A549 (cell line): ENCODE measurements around the gene CAMTA1. TPM values are rescaled to one million over a fixed set of nuclear protein-coding genes. Genes with fewer than 3 reads are reported as not detected.

Experiments
- ATAC-seq, 2 experiments: fragments of 200-7000 bp in 1 of 2; fragments of >200 bp in 1 of 2; cut with Nextera tagmentation in 1 of 2; cut with Tn5 transposase in 1 of 2; 3 replicates each; pipeline versions ENCODE4 v1.8.0 to v1.9.1; 2018 to 2020; ENCODE audit warnings: mild to moderate bottlenecking in 1 of 2, moderate library complexity in 1 of 2
- CTCF ChIA-PET: fragments of 300-600 bp; sonication (Branson Sonifier 250); formaldehyde crosslinking; extraction: SDS; loops from one replicate; lab custom pipeline; 2021; ENCODE audit warnings: antibody characterized with exemption, inconsistent platforms; lab: Yijun Ruan, JAX
- POLR2A ChIA-PET: fragments of 350-600 bp; formaldehyde crosslinking; extraction: SDS; loops from one replicate; lab custom pipeline; 2021; ENCODE audit warnings: antibody characterized with exemption, inconsistent platforms; lab: Yijun Ruan, JAX
- DNase-seq, 2 experiments: peaks; one replicate each; pipeline versions ENCODE4 v3.0.0 to v3.0.0-alpha.2; 2011 to 2016; ENCODE audit warnings: low read depth in 1 of 2, low spot score in 1 of 2
- FAIRE-seq: peaks from 2 replicates; lab custom pipeline; 2011; peaks lifted over from hg19 to GRCh38; lab: Jason Lieb, UNC
- H3K27ac ChIP-seq, 2 experiments: fragments of >200 bp; sonication (Bioruptor Twin); formaldehyde crosslinking; 3 replicates each; pipeline ENCODE4 v1.5.1; 2016 to 2017
- H3K4me1 ChIP-seq: fragments of >200 bp; sonication (Bioruptor Twin); formaldehyde crosslinking; 3 replicates; pipeline ENCODE4 v1.6.1; 2016
- H3K4me2 ChIP-seq: fragments of >200 bp; sonication (Bioruptor Twin); formaldehyde crosslinking; 3 replicates; pipeline ENCODE4 v1.6.1; 2016
- H3K4me3 ChIP-seq: fragments of >200 bp; sonication (Bioruptor Twin); formaldehyde crosslinking; 3 replicates; pipeline ENCODE4 v1.5.1; 2016
- H3K9me3 ChIP-seq: fragments of >200 bp; sonication (Bioruptor Twin); formaldehyde crosslinking; 3 replicates; pipeline ENCODE4 v1.6.1; 2016
- EHMT2 ChIP-seq: fragments of 200-600 bp; sonication (generic); IDR thresholded peaks from 2 replicates; pipeline ENCODE4 v1.6.1; 2016; ENCODE audit warnings: antibody characterized with exemption, low read depth, mild to moderate bottlenecking, moderate library complexity
- FOSB ChIP-seq: fragments of 250-450 bp; sonication (Bioruptor Pico); IDR thresholded peaks from 2 replicates; pipeline ENCODE4 v1.5.0; 2020; ENCODE audit warnings: mild to moderate bottlenecking, moderate library complexity
- GATA3 ChIP-seq: IDR thresholded peaks from 2 replicates; pipeline ENCODE4 v1.6.1; 2012; ENCODE audit warnings: borderline replicate concordance
- HOXA7 ChIP-seq: fragments of 250-450 bp; sonication (Bioruptor Pico); IDR thresholded peaks from 2 replicates; pipeline ENCODE4 v1.5.0; 2020; ENCODE audit warnings: mild to moderate bottlenecking, moderate library complexity
- HOXB13 ChIP-seq: fragments of 250-450 bp; sonication (Bioruptor Pico); IDR thresholded peaks from 2 replicates; pipeline ENCODE4 v1.5.0; 2020; ENCODE audit warnings: low read depth, mild to moderate bottlenecking, moderate library complexity
- HOXB5 ChIP-seq: fragments of 250-450 bp; sonication (Bioruptor Pico); IDR thresholded peaks from 2 replicates; pipeline ENCODE4 v1.5.0; 2020; ENCODE audit warnings: mild to moderate bottlenecking, moderate library complexity
- JUN ChIP-seq, 2 experiments: fragments of >200 bp; sonication (Bioruptor Twin); formaldehyde crosslinking; IDR thresholded peaks; 2 replicates in 1 of 2; 3 replicates in 1 of 2; pipeline ENCODE4 v1.6.1; 2016 to 2017
- KDM1A ChIP-seq: fragments of 200-600 bp; sonication (generic); IDR thresholded peaks from 2 replicates; pipeline ENCODE4 v1.6.1; 2016; ENCODE audit warnings: low read depth, mild to moderate bottlenecking
- MAZ ChIP-seq: fragments of 150-350 bp; IDR thresholded peaks from 2 replicates; pipeline ENCODE4 v1.6.1; 2014; ENCODE audit warnings: antibody characterized with exemption, low read depth, low read length, borderline replicate concordance
- MYC ChIP-seq: IDR thresholded peaks from 2 replicates; pipeline ENCODE4 v1.6.1; 2012; ENCODE audit warnings: mild to moderate bottlenecking, inconsistent platforms, low read length, improper control_type of control experiment, borderline replicate concordance
- POLR2A ChIP-seq: IDR thresholded peaks from 2 replicates; pipeline ENCODE4 v1.6.1; 2012; ENCODE audit warnings: mild to moderate bottlenecking, low read length
- RCOR1 ChIP-seq: fragments of 150-350 bp; IDR thresholded peaks from 2 replicates; pipeline ENCODE4 v1.6.1; 2014; ENCODE audit warnings: antibody characterized with exemption, low read length, low read depth
- RFX5 ChIP-seq: fragments of 450-650 bp; IDR thresholded peaks from 2 replicates; pipeline ENCODE4 v1.7.1; 2014; ENCODE audit warnings: antibody characterized with exemption, mild to moderate bottlenecking, moderate library complexity
- ZC3H11A ChIP-seq: fragments of 450-650 bp; IDR thresholded peaks from 2 replicates; pipeline ENCODE4 v1.6.1; 2014; ENCODE audit warnings: antibody characterized with exemption, mild to moderate bottlenecking
- ZFP36 ChIP-seq: fragments of 450-650 bp; IDR thresholded peaks from 2 replicates; pipeline ENCODE4 v1.6.1; 2014; ENCODE audit warnings: borderline replicate concordance; ENCODE audit not compliant: partially characterized antibody
- ZSCAN20 ChIP-seq: fragments of 250-450 bp; sonication (Bioruptor Pico); IDR thresholded peaks from 2 replicates; pipeline ENCODE4 v1.8.0; 2022; ENCODE audit warnings: mild to moderate bottlenecking, moderate library complexity
- WGBS: methylation state at CpG from one replicate; pipeline ENCODE4 v1.1.6; 2017; ENCODE audit errors: missing lambda C conversion rate; 5-methylcytosine and 5-hydroxymethylcytosine counted together
- polyA plus RNA-seq, 4 experiments: library from polyadenylated mRNA; depleted of rRNA in 3 of 4; stranded (reverse); fragments of >200 nt; fragmentation: RNase III in 1 of 4; extraction: RNeasy Plus Mini Kit Qiagen cat#74134 plus additional on column Dnase treatment in 1 of 4; gene quantifications; 2 replicates in 3 of 4; 3 replicates in 1 of 4; pipeline ENCODE4 v1.2.3, GENCODE V29; 2011 to 2017
- TF ChIP-seq, protein P1 (sequence below): fragments of >200 bp; sonication (Bioruptor Twin); formaldehyde crosslinking; IDR thresholded peaks from 3 replicates; pipeline ENCODE4 v1.6.1; 2016
- TF ChIP-seq, protein P2 (sequence below): fragments of 250-450 bp; sonication (Bioruptor Pico); IDR thresholded peaks from 2 replicates; pipeline ENCODE4 v1.5.0; 2021; ENCODE audit warnings: mild to moderate bottlenecking, moderate library complexity, borderline replicate concordance
- TF ChIP-seq, protein P3 (sequence below): fragments of 200-600 bp; sonication (generic); IDR thresholded peaks from 2 replicates; pipeline ENCODE4 v1.6.1; 2016; ENCODE audit warnings: antibody characterized with exemption, mild to moderate bottlenecking, moderate library complexity
- TF ChIP-seq, protein P4 (sequence below): fragments of >200 bp; sonication (Bioruptor Twin); formaldehyde crosslinking; IDR thresholded peaks from 3 replicates; pipeline ENCODE4 v1.5.1; 2016

CAMTA1 gene
- polyA plus RNA-seq, 2 of the 4 experiments (the other 2 are of a cell fraction), result 58.8 to 75.0 TPM

DNA sequence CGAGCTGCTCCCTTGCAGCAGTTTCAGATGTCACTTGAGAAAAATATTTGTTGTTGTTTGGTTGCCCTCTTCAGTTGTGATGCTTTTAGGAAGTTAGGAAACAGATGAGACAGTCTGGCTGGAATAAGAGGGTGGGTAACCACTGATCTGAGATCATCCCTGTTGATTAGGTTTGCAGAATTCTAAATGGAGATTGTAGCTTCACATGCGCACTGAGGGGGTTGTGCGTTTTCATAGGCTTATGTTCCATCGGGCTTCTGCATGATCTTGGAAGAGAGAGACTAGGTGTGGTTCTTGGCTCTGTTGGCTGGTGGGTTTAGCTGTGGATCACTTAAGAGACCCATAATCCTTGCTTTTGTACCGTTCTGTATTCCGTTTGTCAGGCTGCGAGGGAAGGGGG, 108.1 kb downstream of the CAMTA1 start:
- ChIA-PET CTCF (no interaction called here), POLR2A (no interaction called here)
- no peak overlapping the region for H3K4me3 ChIP-seq
- ATAC-seq (no peak), DNase-seq (no peak), FAIRE-seq (no peak)
- no peak overlapping the region for H3K27ac ChIP-seq
- TF ChIP-seq EHMT2 (no peak), ZSCAN20 (CRISPR knock-in tag) (no peak), JUN (IDR thresholded peaks at IDR 0.05) (no peak), ZFP36 (no peak), HOXB13 (CRISPR knock-in tag) (no peak), KDM1A (no peak), FOSB (no peak), GATA3 (no peak), MYC (no peak), HOXB5 (CRISPR knock-in tag) (no peak), ZC3H11A (no peak), RFX5 (no peak), HOXA7 (no peak), POLR2A (no peak), RCOR1 (no peak)
- TF ChIP-seq, protein P1, sequence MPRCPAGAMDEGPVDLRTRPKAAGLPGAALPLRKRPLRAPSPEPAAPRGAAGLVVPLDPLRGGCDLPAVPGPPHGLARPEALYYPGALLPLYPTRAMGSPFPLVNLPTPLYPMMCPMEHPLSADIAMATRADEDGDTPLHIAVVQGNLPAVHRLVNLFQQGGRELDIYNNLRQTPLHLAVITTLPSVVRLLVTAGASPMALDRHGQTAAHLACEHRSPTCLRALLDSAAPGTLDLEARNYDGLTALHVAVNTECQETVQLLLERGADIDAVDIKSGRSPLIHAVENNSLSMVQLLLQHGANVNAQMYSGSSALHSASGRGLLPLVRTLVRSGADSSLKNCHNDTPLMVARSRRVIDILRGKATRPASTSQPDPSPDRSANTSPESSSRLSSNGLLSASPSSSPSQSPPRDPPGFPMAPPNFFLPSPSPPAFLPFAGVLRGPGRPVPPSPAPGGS, result no peak
- TF ChIP-seq, protein P2, sequence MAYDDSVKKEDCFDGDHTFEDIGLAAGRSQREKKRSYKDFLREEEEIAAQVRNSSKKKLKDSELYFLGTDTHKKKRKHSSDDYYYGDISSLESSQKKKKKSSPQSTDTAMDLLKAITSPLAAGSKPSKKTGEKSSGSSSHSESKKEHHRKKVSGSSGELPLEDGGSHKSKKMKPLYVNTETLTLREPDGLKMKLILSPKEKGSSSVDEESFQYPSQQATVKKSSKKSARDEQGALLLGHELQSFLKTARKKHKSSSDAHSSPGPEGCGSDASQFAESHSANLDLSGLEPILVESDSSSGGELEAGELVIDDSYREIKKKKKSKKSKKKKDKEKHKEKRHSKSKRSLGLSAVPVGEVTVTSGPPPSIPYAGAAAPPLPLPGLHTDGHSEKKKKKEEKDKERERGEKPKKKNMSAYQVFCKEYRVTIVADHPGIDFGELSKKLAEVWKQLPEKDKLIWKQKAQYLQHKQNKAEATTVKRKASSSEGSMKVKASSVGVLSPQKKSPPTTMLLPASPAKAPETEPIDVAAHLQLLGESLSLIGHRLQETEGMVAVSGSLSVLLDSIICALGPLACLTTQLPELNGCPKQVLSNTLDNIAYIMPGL, result no peak
- TF ChIP-seq, protein P3, sequence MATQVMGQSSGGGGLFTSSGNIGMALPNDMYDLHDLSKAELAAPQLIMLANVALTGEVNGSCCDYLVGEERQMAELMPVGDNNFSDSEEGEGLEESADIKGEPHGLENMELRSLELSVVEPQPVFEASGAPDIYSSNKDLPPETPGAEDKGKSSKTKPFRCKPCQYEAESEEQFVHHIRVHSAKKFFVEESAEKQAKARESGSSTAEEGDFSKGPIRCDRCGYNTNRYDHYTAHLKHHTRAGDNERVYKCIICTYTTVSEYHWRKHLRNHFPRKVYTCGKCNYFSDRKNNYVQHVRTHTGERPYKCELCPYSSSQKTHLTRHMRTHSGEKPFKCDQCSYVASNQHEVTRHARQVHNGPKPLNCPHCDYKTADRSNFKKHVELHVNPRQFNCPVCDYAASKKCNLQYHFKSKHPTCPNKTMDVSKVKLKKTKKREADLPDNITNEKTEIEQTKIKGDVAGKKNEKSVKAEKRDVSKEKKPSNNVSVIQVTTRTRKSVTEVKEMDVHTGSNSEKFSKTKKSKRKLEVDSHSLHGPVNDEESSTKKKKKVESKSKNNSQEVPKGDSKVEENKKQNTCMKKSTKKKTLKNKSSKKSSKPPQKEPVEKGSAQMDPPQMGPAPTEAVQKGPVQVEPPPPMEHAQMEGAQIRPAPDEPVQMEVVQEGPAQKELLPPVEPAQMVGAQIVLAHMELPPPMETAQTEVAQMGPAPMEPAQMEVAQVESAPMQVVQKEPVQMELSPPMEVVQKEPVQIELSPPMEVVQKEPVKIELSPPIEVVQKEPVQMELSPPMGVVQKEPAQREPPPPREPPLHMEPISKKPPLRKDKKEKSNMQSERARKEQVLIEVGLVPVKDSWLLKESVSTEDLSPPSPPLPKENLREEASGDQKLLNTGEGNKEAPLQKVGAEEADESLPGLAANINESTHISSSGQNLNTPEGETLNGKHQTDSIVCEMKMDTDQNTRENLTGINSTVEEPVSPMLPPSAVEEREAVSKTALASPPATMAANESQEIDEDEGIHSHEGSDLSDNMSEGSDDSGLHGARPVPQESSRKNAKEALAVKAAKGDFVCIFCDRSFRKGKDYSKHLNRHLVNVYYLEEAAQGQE, result no peak
- 96% methylated on average over 7 of the region's 7 CpGs for WGBS
- H3K4me1 ChIP-seq, result 0 out of 3 replicates have a peak, but pooled peaks cover under 1% of the 10 kb centered on the region
- no peak overlapping the region for H3K4me2 ChIP-seq
- H3K9me3 ChIP-seq, result no peaks in the 10 kb centered on the region

DNA sequence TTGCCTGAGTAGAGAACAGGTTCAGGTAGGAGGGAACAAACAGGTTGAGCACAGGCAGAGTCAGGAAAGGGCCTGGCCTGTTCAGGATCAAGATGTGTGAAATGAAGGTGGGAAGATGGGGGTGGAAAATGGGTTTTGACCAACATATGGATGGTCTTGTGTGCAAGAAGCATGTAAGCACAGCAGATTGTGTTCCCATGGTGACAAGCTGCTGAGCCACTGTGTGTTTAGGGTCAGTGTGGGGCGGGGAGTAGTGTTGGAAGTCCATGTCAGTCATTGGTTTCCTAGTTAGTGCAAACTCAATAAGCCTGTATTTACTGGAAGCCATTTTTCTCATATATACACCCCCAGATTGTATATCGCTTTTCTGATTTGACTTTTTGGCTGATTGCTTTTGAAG, 111.9 kb downstream of the CAMTA1 start:
- Histone ChIP-seq H3K4me1 (no peaks in the 10 kb centered on the region), H3K4me2 (no peak overlapping the region), H3K9me3 (no peaks in the 10 kb centered on the region), H3K4me3 (no peak overlapping the region), H3K27ac (no peak overlapping the region)
- ATAC-seq, result no peak
- no peak for DNase-seq
- ChIA-PET POLR2A (no interaction called here), CTCF (interaction anchor here (1.0 kb wide), 1 partner anchor 9 kb away, joined by 3 read pairs; no protein-coding TSS in a partner anchor)
- no peak for FAIRE-seq
- 97% methylated on average over 2 of the region's 2 CpGs for WGBS
- TF ChIP-seq MAZ, result no peak
- TF ChIP-seq, protein P4, sequence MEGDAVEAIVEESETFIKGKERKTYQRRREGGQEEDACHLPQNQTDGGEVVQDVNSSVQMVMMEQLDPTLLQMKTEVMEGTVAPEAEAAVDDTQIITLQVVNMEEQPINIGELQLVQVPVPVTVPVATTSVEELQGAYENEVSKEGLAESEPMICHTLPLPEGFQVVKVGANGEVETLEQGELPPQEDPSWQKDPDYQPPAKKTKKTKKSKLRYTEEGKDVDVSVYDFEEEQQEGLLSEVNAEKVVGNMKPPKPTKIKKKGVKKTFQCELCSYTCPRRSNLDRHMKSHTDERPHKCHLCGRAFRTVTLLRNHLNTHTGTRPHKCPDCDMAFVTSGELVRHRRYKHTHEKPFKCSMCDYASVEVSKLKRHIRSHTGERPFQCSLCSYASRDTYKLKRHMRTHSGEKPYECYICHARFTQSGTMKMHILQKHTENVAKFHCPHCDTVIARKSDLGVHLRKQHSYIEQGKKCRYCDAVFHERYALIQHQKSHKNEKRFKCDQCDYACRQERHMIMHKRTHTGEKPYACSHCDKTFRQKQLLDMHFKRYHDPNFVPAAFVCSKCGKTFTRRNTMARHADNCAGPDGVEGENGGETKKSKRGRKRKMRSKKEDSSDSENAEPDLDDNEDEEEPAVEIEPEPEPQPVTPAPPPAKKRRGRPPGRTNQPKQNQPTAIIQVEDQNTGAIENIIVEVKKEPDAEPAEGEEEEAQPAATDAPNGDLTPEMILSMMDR, result no peak
